IMR-90 (cell line): ENCODE measurements around the gene KCNH6.

ENCODE experiments used
- BHLHE40 ChIP-seq: fragments of 150-350 bp; IDR thresholded peaks from 2 replicates; pipeline ENCODE4 v1.6.1; 2016; ENCODE audit warnings: mild to moderate bottlenecking, low read depth, low read length
- CEBPB ChIP-seq: IDR thresholded peaks from 2 replicates; pipeline ENCODE4 v1.6.1; 2012; ENCODE audit warnings: low read depth, low read length, improper control_type of control experiment
- CHD1 ChIP-seq: IDR thresholded peaks from 2 replicates; pipeline ENCODE4 v1.6.1; 2012; ENCODE audit warnings: low read depth, low read length, improper control_type of control experiment
- MAZ ChIP-seq: IDR thresholded peaks from 2 replicates; pipeline ENCODE4 v1.6.1; 2012; ENCODE audit warnings: low read depth, mild to moderate bottlenecking, low read length, improper control_type of control experiment, moderate library complexity, borderline replicate concordance
- MXI1 ChIP-seq: IDR thresholded peaks from 2 replicates; pipeline ENCODE4 v1.6.1; 2012; ENCODE audit warnings: low read depth, mild to moderate bottlenecking, low read length, moderate library complexity, borderline replicate concordance
- POLR2A ChIP-seq: IDR thresholded peaks from 2 replicates; pipeline ENCODE4 v1.6.1; 2012; ENCODE audit warnings: mild to moderate bottlenecking, low read depth, low read length
- RAD21 ChIP-seq: IDR thresholded peaks from 2 replicates; pipeline ENCODE4 v1.6.1; 2012; ENCODE audit warnings: low read length, improper control_type of control experiment
- RCOR1 ChIP-seq: IDR thresholded peaks from 2 replicates; pipeline ENCODE4 v1.6.1; 2012; ENCODE audit warnings: mild to moderate bottlenecking, low read length, improper control_type of control experiment; ENCODE audit not compliant: insufficient replicate concordance
- RFX5 ChIP-seq: IDR thresholded peaks from 2 replicates; pipeline ENCODE4 v1.8.0; 2012; ENCODE audit warnings: low read depth, mild to moderate bottlenecking, low read length, moderate library complexity
- TF ChIP-seq, protein P1 (sequence below): conservative IDR thresholded peaks from 2 replicates; pipeline ENCODE4 v1.5.1; 2012; ENCODE audit warnings: mild to moderate bottlenecking, low read depth, low read length, improper control_type of control experiment

DNA sequence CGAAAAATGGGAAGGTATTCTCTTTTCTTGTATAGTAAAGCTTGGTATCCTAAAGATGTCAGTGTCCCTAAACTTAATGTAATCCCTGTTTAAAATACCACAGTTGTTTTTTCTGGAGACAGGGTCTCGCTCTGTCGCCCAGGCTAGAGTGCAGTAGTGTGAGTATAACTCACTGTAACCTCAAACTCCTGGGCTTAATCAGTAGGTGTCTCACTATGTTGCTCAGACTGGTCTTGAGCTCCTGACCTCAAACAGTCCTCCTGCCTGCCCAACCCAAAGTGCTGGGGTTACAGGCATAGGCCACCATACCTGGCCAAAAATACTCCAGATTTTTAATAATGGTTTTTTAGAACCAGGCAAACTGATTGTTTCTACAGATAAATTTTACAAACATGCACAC, 35.3 kb downstream of the KCNH6 start:
- TF ChIP-seq RFX5 (no peak), POLR2A (no peak), RCOR1 (no peak), BHLHE40 (no peak), CEBPB (no peak), RAD21 (no peak), MXI1 (no peak), MAZ (no peak), CHD1 (no peak)
- TF ChIP-seq, protein P1, sequence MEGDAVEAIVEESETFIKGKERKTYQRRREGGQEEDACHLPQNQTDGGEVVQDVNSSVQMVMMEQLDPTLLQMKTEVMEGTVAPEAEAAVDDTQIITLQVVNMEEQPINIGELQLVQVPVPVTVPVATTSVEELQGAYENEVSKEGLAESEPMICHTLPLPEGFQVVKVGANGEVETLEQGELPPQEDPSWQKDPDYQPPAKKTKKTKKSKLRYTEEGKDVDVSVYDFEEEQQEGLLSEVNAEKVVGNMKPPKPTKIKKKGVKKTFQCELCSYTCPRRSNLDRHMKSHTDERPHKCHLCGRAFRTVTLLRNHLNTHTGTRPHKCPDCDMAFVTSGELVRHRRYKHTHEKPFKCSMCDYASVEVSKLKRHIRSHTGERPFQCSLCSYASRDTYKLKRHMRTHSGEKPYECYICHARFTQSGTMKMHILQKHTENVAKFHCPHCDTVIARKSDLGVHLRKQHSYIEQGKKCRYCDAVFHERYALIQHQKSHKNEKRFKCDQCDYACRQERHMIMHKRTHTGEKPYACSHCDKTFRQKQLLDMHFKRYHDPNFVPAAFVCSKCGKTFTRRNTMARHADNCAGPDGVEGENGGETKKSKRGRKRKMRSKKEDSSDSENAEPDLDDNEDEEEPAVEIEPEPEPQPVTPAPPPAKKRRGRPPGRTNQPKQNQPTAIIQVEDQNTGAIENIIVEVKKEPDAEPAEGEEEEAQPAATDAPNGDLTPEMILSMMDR, result no peak
